HG03025 (cell line): ENCODE data around the gene RTL1.

Source experiments
- ATAC-seq: cut with Tn5 transposase; IDR thresholded peaks from one replicate; pipeline ENCODE4 v1.9.1; 2021; ENCODE audit warnings: mild to moderate bottlenecking, moderate library complexity; ENCODE audit not compliant: unreplicated experiment, low FRiP score

Gene RTL1

DNA sequence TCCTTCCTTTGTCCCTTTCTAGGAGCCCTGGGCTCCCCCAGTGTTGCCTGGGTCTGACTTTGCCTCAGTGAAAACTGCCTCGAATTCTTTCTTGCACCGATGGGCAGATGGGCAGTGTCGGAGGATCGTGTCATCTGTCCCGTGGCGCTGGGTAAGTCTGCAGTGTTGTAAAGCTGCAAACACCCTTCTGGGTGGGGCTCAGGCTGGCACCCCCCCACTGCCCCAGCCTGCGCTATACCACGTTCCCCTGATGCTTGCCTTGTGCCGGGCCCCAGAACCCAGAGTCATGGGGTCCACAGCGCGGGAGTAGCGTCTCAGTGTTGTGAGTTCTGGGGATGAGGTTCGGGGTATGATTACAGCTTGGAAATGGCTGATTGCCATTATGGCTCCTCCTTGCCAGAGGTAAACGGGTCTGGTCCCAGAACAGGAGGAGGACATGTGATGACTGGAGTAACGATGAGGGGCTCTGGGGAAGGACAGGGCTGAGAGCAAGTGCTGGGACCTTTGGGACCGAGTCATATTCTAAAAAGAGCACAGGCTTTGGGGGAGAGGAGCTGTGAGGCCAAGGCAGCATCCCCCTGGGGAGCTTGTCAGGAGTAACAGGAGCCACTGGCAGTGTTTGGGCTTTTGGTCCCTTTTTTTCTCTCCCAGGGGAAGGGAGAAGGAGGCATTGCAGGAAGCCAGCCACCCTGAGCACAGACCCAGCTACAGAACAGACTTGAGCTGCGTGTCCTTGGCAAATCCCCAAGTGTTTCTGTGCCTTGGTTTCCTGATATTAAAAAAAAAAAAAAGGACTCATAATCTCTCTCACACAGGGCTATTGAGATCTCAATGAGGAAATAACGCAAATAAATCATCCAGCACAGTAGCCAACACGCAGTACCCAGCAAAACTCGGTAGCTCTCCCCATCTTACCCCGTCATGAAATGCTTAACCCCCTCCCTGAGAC is 4.3 kb downstream of the RTL1 start:
- no peak for ATAC-seq

DNA sequence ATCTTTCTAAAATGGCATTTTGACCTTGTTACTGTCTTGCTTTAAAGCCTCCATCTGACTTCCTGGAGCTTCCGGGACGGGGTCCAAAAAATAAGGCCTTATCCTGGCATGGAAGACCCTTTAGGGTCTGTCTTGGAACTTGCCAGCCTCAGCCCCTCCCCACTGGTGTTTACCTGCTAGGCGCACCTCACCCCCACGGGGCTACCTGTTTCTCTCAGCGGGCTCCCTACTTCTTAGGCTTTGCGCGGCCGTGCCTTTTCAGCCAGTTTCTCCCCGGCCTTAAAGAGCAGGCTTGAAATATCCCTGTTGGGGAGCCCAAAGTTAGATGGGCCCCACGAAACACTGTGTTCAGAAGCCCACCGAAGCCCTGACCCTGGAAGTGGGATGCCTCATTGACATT is 5.1 kb downstream of the RTL1 start:
- ATAC-seq = no peak

DNA sequence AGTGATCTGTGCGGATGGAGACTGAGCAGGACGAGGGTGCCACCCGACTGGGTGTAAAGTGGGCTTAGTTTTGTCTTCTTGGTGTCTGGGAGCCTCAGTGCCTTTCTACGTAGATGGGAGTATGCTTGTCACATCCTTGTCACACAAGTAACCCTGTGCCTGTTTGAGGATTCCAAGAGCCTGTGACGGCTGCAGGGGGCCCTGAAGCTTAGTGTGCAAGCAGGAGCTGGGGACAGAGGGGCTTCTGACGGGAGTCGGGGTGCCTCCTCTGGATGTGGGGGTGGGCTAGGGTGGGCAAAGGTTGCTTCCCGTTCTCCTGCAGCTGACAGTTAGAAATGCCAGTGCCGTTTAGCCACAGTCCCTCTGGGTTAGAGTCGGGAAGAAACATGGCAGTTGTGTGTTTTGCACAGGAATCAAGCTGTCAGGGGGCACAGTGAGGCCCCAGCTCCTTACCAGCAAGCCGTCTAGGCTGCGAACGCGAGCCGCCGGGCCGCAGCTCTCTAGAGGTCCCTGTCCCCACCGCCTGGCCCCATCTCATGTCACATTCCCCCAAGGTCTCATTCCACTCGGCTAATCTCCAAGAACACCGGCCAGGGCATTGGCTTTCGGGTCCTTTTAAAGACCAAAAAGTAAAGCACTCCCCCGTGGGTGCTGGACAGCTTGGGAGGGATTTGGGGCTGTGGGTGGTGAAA is 7.0 kb downstream of the RTL1 start:
- ATAC-seq = no peak

DNA sequence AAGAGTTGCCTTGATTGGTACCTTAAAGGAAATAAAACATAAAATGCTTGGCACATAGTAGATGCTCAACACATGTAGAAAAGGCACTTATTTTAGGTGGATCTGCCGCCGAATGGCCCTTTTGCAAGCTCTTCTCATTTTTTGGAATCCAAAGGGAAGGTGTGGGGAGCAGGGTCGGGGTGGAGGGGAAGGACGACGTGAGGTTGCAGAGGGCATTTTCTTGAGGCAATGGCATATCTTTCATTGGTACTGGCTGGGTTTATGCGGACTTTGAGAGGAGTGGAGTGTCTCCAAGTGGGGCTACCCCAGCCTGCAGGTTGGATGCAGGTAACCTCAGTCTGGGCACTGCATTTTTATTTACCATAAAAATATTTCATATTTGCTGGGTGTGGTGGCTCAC is 8.1 kb downstream of the RTL1 start:
- ATAC-seq = no peak

DNA sequence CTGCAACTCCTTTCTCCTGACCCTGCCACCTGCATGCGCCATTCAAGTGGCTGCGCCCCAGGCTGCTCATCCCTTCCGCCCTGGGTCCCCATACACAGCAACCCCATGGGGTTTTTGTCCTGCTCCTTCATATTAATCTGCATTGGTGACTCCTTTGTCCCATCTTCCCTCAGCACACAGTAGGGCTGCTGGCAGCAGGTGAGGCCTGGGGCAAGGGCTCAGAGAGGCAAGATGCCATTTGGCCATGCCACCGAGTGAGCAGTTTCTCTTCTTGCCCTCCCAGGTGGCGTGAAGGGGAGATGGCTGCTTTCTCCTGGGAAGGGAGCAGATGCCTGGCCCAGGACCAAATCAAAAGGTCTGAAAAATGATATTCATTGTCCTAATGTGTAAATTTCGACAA is 9.1 kb downstream of the RTL1 start:
- ATAC-seq = no peak

GRCh38 chr14:100893760-100894159 is 9.8 kb downstream of the RTL1 start:
- ATAC-seq = no peak

DNA sequence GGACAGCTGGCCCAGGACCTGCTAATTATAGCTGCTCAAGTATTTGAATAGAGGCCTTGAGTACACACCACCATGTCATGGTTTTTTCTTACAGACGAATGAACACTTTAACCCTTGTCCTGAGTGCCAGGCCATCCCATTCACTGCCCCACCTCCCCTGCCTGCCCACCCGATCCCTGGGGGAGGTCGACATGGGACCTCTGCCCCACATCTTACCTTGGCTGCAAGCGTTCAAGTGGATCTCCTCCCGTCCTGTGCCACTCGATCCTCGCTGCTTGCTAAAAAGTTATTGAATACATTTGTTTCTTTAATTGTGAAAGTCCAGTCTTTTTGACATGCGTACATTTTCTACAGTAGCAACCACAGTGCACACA is 10.3 kb downstream of the RTL1 start:
- no peak for ATAC-seq

- no peak for ATAC-seq
Observed at GRCh38 chr14:100892496-100893227, 10.9 kb downstream of the RTL1 start.

DNA sequence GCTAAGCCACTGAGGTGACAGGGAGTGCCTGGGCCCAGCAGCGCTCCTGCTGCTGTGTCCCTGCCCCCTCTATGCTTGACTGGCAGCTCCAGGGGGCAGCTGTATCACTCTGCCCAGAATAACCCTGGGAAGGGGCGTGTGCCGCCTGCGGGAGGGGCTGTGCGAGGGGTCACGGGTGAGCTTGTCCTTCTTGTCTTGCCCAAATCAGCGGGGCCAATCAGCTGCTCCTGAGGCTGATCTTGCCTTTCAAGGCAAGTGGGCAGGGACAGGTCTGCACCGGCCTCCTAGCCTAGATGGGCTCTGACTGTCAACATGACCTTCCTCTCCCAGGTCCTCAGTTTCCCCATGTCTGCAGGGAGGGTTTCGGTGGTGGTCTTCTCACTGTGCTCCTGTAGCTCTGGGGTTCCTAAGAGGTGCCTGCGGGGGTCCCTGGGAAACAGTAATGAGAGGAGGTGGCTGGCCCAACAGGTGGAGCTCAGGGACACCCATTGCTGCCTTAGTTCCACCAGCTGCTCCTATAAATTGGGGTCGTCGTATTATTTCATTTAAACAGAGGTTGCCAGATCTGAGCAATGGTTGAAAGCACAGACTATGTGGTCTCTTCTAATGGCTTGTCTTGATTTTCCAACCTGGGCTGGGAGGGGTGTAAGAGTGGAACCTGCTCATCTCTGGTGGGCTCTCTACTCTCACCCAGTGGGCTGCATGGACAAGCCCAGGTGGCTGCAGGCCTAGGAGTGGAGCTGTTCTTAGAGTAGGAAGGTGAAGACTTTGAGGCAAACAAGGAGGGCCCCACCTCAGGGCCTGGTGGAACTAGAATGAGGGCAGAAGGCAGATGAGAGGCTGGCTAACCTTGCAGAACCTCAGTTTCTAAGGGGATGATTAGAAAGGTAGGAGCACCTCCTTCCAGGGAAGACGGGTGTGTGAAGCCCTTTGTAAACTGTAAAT is 11.7 kb downstream of the RTL1 start:
- no peak for ATAC-seq

GRCh38 chr14:100891051-100891450 is 12.5 kb downstream of the RTL1 start:
- no peak for ATAC-seq

DNA sequence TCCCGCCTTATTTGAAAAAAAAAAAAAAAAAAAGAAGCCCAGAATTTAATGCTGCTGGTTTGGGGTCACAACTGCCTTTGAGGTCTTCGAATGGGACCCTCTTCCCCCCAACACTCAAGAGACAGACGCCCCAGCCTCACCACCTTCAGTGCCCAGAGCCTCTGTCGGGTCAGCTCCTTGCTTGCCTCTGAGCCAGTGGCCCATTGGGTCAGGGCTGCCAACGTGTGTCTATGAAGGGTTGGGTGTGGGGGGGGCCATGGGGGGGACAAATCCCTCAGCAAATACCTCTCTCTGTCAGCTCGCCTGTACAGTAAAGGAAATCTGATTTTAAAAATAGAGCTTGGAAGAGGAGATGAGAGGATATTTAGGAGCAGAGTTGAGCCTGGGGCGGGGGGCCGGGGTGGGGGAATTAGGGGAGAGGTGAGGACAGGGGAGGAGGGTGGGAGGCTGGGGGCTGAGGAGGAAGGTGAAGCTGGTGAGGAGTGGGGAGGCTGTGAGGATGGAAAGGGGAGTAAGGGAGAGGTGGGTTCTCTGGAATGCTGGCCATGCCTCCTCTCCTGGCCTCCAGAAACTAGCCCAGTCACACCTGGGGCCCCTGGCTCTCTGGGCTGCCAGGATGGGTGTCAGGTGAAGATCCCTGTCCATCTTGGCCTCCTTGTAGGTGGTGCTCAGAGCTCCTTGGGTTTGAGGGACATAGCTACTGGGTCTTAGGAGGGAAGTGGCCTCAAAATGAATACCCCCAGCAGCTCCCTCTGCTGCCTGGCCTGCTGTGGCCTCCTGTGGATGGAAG is 13.3 kb downstream of the RTL1 start:
- ATAC-seq = no peak

- no peak for ATAC-seq
Observed at GRCh38 chr14:100889641-100890040, 13.9 kb downstream of the RTL1 start.

DNA sequence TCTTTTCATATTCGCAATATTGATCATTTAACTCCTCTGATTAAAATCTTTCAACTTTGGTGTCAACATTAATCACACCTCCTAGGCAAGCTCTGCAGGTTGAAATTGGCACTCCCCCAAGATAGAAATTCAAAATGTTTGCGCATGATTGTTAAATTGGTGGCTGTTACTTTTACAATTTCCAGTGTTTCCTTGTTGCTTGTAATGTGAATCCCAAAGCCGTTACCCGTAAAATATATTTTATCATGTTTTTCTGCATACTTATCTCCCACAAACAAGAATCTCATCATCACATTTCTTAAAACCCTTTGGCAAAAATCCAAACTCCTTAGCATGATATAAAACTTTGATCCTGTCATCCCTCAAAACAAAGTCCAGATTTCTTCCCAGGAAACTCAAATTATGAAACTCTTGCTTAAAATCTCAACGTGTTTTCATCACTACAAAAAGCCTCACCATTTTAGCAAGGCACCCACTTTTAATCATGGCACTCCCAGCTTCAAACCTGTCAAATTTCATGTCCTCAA is 14.7 kb downstream of the RTL1 start:
- no peak for ATAC-seq

GRCh38 chr14:100887728-100888335 is 15.7 kb downstream of the RTL1 start:
- ATAC-seq = no peak

DNA sequence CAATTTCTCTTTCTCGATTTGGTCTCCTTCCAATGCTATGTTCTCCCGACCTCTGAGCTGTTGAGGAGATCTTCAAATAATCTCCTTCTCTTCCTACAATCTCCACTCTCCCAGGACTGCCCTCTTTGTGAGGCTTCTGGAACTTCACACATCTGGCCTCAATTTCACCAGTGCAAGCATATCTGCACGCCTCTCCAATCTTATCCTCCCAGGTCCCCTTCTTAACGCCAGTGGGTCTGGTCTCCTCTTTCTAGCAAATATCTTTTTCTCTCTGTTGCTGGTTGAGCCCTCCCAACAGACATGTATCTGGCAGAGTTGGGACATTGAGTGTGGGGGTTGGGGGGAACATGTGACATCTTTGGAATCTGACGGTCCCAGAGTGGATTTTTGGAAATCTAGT is 17.9 kb downstream of the RTL1 start:
- no peak for ATAC-seq

DNA sequence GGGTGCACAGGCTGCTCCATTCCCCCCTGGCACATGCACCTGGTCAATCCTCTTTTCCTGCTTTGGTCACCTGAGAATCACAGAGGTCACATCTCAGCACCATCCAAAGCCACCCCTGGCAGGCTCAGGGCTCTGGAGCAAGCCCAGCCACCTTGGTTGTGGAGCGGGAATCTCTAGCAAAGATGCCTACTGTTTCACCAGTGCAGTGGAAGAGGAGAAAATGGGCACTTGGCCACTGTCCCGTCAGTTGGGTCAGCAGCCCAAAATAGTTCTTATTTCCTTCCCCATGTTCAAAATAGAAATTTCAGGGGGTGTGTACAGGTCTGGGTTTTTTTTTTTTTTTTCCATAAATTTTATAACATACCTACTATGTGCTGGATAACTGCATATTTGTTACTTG is 18.3 kb downstream of the RTL1 start:
- ATAC-seq = no peak

DNA sequence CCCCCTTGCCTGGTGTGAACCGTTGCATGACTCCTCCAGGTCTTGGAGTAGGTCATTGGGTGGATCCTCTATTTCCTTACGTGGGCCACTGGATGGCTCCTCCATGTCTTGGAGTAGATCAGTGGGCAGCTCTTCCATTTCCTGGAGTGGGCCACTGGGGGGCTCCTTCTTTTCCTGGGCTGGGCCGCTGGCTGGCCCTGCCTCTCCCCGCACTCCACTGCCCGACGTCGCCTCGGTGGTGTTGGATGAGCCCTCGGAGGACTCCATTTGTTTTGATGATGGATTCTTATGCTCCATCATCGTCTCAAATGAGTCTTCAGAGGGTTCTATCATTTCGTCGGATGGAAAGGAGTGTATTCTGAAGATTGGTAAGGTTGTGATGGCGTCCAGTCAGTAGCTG is 19.1 kb downstream of the RTL1 start:
- no peak for ATAC-seq

DNA sequence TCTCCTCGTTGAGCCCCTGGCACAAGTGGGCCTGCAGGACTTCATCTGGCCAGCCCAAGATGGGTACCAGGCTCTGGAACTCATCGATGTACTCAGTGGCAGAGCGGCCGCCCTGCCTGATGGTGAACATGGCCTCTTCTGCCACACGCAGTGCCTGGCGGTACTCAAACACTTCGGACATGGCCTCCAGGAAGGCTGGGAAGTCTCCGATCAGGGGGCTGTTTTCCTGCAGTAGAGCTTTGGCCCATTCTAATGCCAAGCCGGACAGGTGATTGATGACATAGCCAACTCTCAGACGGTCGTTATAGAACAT is 19.8 kb downstream of the RTL1 start:
- no peak for ATAC-seq
